Testis (tissue), 2 donors: Measurements from ENCODE around the gene SPTLC2.
A peak's percentile ranks its signal among the peaks of the same experiment; 100 is the strongest.

ENCODE experiments used
- CTCF ChIP-seq, 3 experiments: fragments of 450-650 bp in 2 of 3; fragments of 200-600 bp in 1 of 3; sonication (generic) in 1 of 3; IDR thresholded peaks; one replicate each; pipeline ENCODE4 v1.5.1; 2016 to 2019; ENCODE audit warnings: antibody characterized with exemption in 3 of 3, mild to moderate bottlenecking in 2 of 3, moderate library complexity in 1 of 3
- POLR2A ChIP-seq: fragments of 450-650 bp; IDR thresholded peaks from one replicate; pipeline ENCODE4 v1.6.1; 2017; ENCODE audit warnings: antibody characterized with exemption, mild to moderate bottlenecking, moderate library complexity

- TF ChIP-seq CTCF (IDR thresholded peaks at IDR 0.05) (peak; percentile 71 to 81 (median 76)), POLR2A (no peak)
Measured at GRCh38 chr14:77459072-77459723, 157.2 kb downstream of the SPTLC2 start.
